OCI-M2 (cell line): Measurements from ENCODE around the gene TOR1AIP2.

ENCODE experiments used
- DNase-seq: peaks from one replicate; lab custom pipeline; 2025; ENCODE audit not compliant: unreplicated experiment; lab: John Stamatoyannopoulos, UW

TOR1AIP2 gene

DNA sequence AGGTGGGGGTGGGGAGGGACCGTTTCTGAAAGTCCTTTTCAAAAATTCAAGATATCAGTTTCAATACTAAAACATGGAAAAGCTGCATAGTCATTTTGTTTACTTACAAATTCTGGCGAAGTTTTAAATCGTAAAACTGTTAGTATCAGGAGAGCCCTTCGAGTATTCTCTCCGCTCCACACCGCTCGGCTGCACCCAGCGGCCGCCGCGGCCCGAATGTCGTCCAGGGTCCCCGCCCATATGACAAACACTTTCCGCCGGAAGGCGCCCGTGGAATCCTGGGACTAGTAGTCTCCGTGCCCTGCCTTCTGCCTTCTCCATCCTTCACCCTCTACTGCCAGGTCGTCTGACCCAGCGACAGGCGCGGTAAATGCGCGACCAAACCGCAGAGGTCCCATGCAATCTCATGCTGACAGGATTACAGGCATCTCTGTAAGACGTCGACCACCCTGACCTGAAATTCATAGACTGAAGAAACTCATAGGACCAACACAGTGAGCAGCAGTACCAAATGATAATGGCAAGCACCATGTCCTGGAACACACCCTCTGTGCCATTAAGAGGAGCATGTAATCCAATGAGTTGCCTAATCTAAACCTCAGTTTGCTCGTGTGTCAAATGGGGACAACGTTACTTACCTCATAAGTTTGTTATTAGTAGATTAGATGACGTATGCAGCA is at the start of gene TOR1AIP2:
TSS of gene TOR1AIP2 (minus strand) at position 218 of the 680 bp plus-strand sequence. CDS start 25,138 bp downstream, outside the sequence.
- DNase-seq, result peak; percentile 45

DNA sequence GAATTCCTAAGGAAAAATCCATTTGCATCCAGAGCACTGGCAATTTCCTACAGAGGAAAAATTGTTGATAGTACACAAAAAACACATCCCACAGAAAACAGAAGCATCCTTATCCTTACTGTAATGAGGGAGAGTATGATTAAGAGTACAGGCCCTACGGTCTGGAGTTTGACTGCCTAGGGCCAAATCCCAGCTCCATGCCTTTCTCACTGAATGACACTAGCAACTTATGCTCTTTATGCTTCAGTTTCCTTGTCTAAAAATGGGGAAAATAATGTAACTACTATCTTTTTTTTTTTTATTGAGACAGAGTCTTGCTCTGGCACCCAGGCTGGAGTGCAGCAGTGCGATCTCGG is 49.2 kb upstream of the TOR1AIP2 start:
- no peak for DNase-seq

DNA sequence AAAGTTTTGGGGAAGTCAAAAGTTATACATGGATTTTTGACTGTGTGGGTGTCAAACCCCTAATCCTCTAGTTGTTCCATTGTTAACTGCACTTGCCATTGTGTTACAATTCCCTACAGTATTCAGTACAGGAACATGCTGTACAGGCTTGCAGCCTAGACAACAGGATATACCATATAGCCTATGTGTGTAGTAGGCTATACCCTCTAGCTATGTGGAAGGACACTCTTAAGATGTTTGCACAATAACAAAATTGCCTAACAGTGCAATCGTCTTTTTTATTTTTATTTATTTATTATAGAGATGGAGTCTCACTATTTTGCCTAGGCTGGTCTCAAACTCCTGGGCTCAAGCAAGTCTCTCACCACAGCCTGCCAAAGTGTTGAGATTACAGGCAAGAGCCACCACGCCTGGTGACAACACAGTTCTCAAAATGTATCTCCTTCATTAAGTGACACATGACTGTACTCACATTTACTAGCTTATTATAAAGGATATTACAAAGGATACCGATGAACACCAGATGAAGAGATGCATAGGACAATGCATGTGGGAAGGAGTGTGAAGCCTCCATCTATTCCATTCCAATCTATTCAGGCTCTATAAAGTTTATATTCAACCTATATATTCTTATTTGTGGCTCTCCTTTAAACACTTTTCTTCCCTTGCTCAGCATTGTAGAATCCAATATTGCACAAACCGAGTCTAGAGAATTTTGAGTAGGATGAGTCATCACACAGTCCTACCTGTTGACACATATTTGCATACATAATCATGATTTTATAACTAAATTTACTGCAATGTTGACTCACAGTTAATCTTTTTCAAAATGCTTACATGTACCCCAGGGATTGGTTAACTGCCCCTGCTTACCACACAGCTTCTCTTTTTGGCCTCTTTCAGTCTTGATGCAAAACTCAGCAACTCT is 48.6 kb upstream of the TOR1AIP2 start:
- DNase-seq, result no peak

DNA sequence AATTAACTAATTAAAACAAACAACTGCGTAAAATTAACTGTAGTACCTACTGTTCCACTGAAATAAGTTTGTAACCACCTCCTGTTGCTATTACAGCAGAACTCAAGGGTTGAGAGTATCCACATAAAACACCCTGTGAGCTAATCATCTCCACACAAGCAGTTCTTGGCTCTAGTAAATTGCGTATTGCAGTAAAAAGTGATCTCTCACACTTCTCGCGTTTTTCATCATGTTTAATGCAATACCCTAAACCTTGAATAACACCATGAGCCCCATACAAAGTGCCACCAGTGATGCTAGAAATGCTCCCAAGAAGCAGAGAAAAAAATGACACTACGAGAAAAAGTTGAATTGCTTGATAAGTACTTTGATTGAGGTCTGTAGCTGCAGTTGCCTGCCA is 47.7 kb upstream of the TOR1AIP2 start:
- DNase-seq, result no peak

DNA sequence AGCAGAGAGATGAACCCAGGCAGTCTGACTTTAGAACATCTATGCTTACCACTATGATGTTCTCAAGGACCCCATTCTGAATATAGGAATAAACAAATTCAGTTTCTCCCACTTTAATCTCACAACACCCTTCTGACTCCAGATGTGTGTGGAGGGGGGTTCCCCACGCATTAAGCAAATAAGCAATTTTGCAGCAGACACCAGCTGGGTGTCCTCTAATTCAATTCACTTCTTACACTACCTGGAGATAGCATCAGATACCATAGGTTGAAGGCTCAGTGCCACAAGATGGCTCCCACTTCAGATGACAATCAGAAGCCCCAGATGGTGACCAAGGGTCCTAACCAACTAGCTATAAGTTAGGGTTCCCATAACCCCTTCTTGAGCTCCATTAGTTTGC is 46.7 kb upstream of the TOR1AIP2 start:
- DNase-seq, result no peak

DNA sequence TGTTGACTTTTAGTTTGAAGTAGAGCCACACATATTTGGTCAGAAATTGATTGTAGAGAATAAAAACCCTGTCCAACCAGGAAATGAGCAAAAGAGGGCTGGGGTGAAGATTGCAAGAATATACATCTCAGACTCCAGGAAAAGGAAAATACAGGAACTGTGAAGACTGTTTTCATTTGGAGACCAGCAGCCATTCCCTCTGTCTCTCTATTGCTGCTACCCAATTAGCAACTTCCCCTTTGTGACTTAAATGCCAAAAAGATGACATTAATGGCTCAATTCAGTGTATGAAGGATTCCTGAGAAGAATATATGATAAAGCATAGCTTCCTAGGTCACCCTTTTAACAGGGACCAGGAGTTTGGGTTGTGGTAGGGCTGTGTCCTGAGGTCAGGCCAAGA is 45.4 kb upstream of the TOR1AIP2 start:
- no peak for DNase-seq

DNA sequence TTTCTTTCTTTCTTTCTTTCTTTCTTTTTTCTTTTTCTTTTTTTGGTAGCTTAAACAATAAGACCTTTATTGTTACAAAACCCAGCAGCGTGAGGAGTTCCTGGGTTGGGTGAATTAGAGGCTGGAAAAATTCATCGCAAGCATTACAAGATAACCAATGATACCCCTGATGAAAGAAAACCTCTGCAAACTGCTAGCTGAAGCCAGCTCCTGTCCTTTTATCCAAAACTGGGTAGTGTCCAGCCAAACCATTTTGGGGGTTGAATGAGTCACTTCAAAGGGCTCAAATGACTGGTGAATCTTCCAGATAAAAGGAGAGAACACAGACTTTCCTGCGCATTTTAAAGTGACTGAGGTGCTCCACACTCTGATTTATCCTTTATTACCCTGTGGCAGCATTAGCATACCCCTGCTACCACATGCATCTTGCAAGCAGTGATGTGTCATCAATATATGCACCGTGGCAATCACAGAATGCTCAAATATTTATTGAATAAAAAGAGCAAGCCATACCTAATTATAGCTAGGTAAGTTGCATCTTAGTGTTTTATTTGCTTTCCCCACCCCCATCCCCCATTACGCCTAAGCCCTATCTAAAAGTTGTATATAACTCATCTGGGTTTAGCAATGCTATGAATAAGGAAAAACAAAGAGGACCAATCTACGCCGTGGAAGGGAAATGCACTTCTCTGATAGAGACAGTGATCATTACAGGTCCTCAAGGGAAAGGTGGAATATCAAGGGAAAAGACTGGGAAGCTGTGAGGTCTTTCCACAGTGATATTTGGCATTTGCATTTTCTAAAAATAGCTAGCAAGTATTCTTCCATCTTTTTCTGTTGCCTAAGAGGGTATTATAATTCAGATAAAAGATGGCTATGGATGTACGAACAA is 44.6 kb upstream of the TOR1AIP2 start:
- DNase-seq, result no peak

DNA sequence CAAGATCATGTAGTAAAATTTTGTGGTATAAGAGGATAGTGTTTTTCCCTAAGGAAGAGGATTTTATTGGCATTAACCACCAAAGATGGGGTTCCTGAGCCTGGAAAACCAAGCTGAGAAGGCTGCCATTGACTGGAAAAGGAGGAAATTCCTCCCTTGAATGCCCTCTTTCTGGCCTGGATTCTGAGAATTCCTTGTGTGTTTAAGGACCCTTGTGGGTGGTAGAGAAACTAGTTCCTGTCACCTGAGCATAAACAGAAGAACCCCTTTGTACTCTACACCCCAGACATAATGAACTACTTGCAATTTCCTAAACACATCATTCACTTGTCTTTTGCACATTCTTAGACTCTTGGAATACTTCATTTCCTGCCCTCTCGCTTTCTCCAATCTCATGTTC is 43.9 kb upstream of the TOR1AIP2 start:
- DNase-seq, result no peak

DNA sequence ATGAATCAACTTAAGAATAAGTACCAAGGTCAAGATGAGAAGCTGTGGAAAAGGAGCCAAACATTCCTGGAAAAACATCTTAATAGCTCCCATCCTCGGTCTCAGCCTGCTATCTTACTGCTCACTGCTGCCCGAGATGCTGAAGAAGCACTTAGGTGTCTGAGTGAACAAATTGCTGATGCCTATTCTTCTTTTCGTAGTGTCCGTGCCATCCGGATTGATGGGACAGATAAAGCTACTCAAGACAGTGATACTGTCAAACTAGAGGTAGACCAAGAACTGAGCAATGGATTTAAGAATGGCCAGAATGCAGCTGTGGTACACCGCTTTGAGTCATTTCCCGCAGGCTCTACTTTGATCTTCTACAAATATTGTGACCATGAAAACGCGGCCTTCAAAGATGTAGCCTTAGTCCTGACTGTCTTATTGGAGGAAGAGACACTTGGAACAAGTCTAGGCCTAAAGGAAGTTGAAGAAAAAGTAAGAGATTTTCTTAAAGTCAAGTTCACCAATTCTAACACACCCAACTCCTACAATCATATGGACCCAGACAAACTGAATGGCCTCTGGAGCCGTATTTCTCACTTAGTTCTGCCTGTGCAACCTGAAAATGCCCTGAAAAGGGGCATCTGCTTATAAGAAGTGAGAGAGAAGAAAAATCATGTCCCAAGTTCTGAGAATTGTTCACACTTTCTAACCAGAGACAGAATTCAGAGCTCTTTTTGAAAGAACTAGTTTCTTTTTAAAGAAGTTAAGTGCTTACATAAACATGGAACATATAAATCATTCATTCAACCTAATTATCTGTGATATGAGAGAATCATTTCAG is 40.2 kb upstream of the TOR1AIP2 start:
- no peak for DNase-seq

DNA sequence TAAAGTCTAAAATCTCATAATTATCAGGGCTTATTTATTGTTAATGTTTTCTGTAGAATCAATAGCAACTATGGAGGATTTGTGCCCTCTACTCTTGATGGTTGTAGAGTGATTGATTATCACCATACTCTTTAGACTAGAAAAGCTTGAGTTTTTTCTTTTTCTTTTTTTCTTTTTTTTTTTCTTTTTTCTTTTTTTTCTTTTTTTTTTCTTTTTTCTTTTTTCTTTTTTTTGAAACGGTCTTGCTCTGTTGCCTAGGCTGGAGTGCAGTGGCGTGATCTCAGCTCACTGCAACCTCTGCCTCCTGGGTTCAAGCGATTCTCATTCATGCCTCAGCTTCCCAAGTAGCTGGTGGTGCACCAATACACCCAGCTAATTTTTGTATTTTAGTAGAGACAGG is 34.2 kb upstream of the TOR1AIP2 start:
- no peak for DNase-seq

DNA sequence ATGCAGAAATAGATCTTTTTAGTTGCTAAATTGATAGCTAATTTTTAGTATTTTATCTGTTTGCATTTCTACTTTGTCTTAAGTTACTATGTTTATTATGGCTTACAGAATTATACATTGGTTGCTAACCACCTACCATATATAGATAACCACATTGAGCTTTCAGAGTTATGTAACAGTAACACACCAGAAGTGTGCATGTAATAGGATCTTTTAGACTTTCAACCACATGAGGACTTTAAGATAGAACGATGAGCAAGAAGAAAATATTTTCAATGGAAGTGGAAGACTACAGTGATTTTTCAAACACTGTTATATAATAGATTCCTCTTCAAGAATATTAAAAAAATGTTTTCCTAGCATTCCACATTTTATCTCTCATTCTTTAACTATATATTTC is 33.3 kb upstream of the TOR1AIP2 start:
- no peak for DNase-seq

DNA sequence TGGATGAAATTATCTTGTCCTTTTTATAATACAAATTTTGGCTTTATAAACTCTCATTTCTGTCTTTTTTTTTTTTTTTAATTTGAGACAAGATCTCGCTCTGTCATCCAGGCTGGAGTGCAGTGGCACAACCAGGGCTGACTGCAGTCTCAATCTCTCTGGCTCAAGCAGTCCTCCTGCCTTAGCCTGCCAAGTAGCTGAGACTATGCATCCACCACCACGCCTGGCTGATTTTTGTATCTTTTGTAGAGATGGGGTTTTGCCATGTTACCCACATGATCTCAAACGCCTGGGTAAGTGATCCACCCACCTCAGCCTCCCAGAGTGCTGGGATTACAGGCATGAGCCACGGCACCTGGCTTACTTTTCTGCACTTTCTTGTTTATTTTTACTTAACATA is 12.0 kb upstream of the TOR1AIP2 start:
- no peak for DNase-seq

DNA sequence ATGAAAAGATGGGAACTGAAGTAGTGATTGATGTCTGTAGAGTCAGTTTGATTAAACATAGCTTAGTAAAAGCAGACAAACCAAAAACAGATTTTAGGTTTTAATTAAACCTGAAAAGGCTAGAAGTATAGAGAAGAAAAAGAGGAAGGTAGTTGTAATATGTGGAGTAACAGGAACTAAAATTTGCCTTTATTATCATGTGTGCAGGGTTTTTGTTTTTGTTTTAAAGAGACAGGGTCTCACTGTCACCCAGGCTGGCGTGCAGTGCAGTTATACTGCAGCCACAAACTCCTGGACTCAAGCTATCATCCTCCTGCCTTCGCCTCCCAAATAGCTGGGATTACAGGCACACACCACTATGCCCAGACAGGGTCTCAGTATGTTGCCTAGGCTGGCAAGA is 10.5 kb upstream of the TOR1AIP2 start:
- no peak for DNase-seq

DNA sequence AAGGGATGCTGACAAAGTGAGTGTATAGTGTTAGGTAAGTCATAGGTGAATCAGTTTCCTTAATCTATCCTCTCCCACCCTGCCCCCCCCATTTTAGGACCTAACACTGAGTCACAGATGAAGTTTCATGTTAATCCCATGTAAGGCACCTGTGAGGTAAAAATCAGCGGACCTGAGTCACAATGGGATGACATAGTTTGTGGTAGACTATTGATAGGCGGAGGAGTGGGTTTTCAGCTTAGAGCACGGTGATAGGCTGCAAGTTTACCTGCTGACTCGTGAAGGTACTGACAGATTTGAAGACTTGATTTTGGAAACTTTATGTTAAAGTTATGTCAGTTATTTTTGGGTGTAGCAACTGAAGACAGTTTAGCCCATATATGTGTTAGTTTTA is 6.1 kb upstream of the TOR1AIP2 start:
- DNase-seq, result no peak

DNA sequence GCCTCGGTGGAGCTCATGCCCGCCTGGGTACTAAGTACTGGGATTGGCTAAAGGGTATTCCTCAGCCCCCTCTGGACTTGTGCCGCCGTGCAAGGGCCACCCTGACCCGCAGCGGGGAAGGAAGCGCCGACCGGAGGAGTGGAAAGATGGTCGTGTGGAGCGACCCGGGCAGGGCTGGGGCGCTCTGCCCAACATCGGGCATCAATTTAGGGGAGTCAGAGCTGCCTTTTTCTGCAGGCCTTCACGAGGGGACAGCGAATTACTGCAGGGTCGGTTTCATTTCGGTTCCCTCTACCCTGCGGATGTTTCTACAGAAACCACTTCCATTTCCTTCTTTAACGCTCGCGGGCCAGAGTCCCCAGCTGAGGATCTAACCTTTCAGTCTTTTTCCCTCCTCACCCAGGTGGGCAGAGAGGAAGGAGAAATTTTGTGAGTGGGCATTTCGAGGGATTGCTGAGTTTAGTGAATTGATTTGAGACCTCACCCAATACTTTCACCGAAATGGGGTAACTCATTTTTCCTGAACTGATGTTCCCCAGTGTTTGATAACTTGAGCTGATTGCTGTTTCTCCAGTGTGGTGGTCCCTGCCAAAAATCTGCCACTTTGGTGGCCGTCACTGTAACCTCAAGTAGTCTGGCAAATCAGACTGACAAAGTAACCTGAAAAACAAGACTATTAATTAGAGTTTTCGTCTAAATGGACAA is 5.6 kb upstream of the TOR1AIP2 start:
- no peak for DNase-seq

DNA sequence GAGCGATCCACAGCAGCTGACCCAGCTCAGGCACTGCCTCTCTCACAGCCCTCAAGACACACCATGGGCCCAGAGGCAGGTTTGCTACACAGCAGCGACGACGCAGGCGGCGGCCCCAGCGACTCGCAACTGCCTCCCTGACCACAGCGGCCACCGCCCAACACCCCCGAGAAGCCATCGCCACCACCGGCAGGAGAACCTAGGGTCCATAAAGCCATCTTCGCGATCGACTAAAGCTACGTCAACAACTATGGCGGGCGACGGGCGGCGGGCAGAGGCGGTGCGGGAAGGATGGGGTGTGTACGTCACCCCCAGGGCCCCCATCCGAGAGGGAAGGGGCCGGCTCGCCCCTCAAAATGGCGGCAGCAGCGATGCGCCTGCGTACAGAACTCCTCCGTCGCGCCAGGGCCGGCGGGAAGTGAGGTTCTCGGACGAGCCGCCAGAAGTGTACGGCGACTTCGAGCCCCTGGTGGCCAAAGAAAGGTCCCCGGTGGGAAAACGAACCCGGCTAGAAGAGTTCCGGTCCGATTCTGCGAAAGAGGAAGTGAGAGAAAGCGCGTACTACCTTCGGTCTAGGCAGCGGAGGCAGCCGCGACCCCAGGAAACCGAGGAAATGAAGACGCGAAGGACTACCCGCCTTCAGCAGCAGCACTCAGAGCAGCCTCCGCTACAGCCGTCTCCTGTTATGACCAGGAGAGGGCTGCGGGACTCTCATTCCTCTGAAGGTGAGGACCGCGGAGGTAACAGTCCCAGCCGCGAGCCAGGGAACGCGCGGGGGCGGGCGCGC is 4.8 kb upstream of the TOR1AIP2 start, which contains the start of gene TOR1AIP1:
TSS of gene TOR1AIP1 (plus strand) at position 33 of the 787 bp plus-strand sequence. CDS start at position 251, 218 bp downstream.
- peak; percentile 72 for DNase-seq

DNA sequence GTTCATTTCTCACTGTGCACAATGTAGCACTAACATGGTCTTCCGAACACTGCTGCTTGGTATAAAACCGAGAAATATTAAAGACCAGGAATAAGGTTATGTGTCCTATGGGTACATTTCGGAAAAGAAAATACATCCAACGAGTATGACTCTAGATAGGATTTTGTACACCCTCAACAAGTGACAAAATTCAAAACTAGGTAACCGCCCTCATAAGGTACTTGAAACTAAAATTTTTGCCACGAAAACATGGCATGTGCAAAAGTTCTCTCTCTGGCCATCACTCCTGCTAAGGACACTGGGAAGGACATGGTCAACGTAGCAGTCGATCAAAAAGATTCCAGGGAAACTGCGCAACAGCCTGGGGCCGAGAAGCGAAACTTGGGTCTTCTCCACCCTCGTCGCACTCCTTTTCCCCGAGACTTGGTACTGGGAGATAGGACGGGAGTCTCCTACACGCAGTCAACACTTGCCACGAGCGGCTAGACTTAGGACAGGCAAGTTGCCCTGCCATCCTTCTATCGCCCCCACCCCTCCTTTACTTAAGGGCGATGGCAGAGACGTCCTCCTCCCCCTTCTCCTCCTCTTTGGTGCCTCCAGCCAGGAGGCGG is 4.1 kb upstream of the TOR1AIP2 start:
- DNase-seq, result peak; percentile 66

DNA sequence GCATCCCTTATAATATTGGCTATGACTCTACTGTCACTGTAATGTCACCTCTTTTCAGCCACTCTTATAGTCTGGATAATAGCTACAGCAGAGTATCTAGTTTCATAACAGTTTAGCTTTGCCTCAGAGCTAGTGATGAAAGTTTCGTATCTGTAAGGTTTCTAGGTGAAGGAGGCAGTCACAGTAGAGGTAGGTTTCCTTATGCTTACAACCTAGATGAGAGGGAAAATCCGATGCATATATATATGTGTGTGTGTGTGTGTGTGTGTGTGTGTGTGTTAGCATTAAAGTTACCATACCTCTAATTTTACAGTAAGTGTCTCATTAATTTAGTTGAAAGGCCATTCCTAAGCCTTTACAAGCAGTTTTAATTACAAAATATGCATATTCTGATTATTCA is 2.2 kb upstream of the TOR1AIP2 start:
- no peak for DNase-seq

DNA sequence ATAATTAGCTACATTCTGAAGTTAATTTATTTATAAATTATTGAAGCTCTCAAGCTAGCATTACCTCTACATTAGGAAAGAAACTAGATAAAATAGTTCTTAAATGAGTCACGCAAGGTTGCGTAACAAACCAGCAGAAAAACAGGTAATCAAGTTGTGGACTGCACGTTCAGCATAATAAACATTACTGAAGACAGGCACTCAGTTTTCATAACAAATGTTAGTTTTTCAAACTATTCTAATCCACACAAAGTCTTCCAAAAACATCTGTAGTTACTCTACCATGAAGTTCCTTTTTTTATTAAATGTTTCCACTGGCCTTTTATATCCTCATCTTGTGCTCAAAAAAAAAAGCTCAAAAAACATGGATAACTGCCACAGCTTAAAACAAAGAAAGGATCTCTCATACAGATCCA is 1.3 kb downstream of the TOR1AIP2 start:
- no peak for DNase-seq
